ENCODE results near the gene BCDIN3D. TPM values are rescaled to one million over a fixed set of nuclear protein-coding genes. Genes with fewer than 3 reads are reported as not detected.

The BCDIN3D gene
- total RNA-seq, 1 donor from 2014 or later = 3.1 TPM

GRCh38 chr12:49797449-49797776, 45.5 kb downstream of the BCDIN3D start:
- Histone ChIP-seq H3K9ac (ENCODE audit: low read length) (no peak overlapping the region), H2AFZ (ENCODE audit: low read depth, low read length) (no peak overlapping the region), H3K4me1 (ENCODE audit: insufficient read depth, low read length) (no peaks in the 10 kb centered on the region), H3K27ac (ENCODE audit: low read depth, low read length) (no peak overlapping the region), H3K9me3 (ENCODE audit: insufficient read depth, low read depth, low read length) (no peaks in the 10 kb centered on the region), H3K79me2 (ENCODE audit: insufficient read depth, low read length) (no peaks in the 10 kb centered on the region), H4K20me1 (ENCODE audit: insufficient read depth, low read length) (peaks cover 29% of the 10 kb centered on the region), H3K4me2 (ENCODE audit: low read length) (no peak overlapping the region), H3K4me3 (ENCODE audit: insufficient read depth, low read depth, low read length) (no peak overlapping the region), H3K27me3 (ENCODE audit: insufficient read depth, low read length) (no peaks in the 10 kb centered on the region), H3K36me3 (ENCODE audit: insufficient read depth, low read length) (peaks cover 13% of the 10 kb centered on the region)
- Mint-ChIP-seq H3K36me3 (ENCODE audit: low read depth, unreplicated experiment) (peaks cover 9% of the 10 kb centered on the region), H3K4me3 (ENCODE audit: unreplicated experiment) (no peak overlapping the region), H3K9me3 (ENCODE audit: unreplicated experiment) (no peaks in the 10 kb centered on the region), H3K27me3 (ENCODE audit: low read depth, unreplicated experiment) (no peaks in the 10 kb centered on the region), H3K4me1 (ENCODE audit: low read depth, unreplicated experiment) (peaks cover 3% of the 10 kb centered on the region), H3K27ac (ENCODE audit: unreplicated experiment) (no peak overlapping the region)
- FAIRE-seq = no peak
- no peak for TF ChIP-seq EZH2 (IDR thresholded peaks at IDR 0.05; ENCODE audit: insufficient read depth, low read length)
- no peak for TF ChIP-seq CTCF (IDR thresholded peaks at IDR 0.05; ENCODE audit: insufficient read depth, low read depth, low read length)
- no peak for DNase-seq (ENCODE audit: low read depth)

- H3K4me1 ChIP-seq (ENCODE audit: insufficient read depth, low read length) = no peaks in the 10 kb centered on the region
- H3K79me2 ChIP-seq (ENCODE audit: insufficient read depth, low read length) = no peaks in the 10 kb centered on the region
- H3K4me2 ChIP-seq (ENCODE audit: low read length) = no peak overlapping the region
- Mint-ChIP-seq H3K27ac (ENCODE audit: unreplicated experiment) (no peak overlapping the region), H3K36me3 (ENCODE audit: low read depth, unreplicated experiment) (peaks cover 9% of the 10 kb centered on the region), H3K4me3 (ENCODE audit: unreplicated experiment) (no peak overlapping the region), H3K4me1 (ENCODE audit: low read depth, unreplicated experiment) (peaks cover 3% of the 10 kb centered on the region), H3K9me3 (ENCODE audit: unreplicated experiment) (no peaks in the 10 kb centered on the region), H3K27me3 (ENCODE audit: low read depth, unreplicated experiment) (no peaks in the 10 kb centered on the region)
- FAIRE-seq = no peak
- no peak overlapping the region for H3K4me3 ChIP-seq (ENCODE audit: insufficient read depth, low read depth, low read length)
- H3K9me3 ChIP-seq (ENCODE audit: insufficient read depth, low read depth, low read length) = no peaks in the 10 kb centered on the region
- no peak for DNase-seq (ENCODE audit: low read depth)
- TF ChIP-seq CTCF (IDR thresholded peaks at IDR 0.05; ENCODE audit: insufficient read depth, low read depth, low read length) (no peak), EZH2 (IDR thresholded peaks at IDR 0.05; ENCODE audit: insufficient read depth, low read length) (no peak)
- H3K27me3 ChIP-seq (ENCODE audit: insufficient read depth, low read length) = no peaks in the 10 kb centered on the region
- no peak overlapping the region for H2AFZ ChIP-seq (ENCODE audit: low read depth, low read length)
- H3K9ac ChIP-seq (ENCODE audit: low read length) = no peak overlapping the region
- peaks cover 28% of the 10 kb centered on the region for H4K20me1 ChIP-seq (ENCODE audit: insufficient read depth, low read length)
- peaks cover 13% of the 10 kb centered on the region for H3K36me3 ChIP-seq (ENCODE audit: insufficient read depth, low read length)
- H3K27ac ChIP-seq (ENCODE audit: low read depth, low read length) = no peak overlapping the region
Measured at GRCh38 chr12:49796606-49797448, 46.1 kb downstream of the BCDIN3D start.

- H4K20me1 ChIP-seq (ENCODE audit: insufficient read depth, low read length) = peaks cover 21% of the 10 kb centered on the region
- no peak overlapping the region for H3K9ac ChIP-seq (ENCODE audit: low read length)
- Mint-ChIP-seq H3K36me3 (ENCODE audit: low read depth, unreplicated experiment) (peaks cover 9% of the 10 kb centered on the region), H3K27me3 (ENCODE audit: low read depth, unreplicated experiment) (no peaks in the 10 kb centered on the region), H3K27ac (ENCODE audit: unreplicated experiment) (no peak overlapping the region), H3K4me3 (ENCODE audit: unreplicated experiment) (no peak overlapping the region), H3K9me3 (ENCODE audit: unreplicated experiment) (no peaks in the 10 kb centered on the region), H3K4me1 (ENCODE audit: low read depth, unreplicated experiment) (peaks cover 3% of the 10 kb centered on the region)
- no peaks in the 10 kb centered on the region for H3K27me3 ChIP-seq (ENCODE audit: insufficient read depth, low read length)
- no peaks in the 10 kb centered on the region for H3K9me3 ChIP-seq (ENCODE audit: insufficient read depth, low read depth, low read length)
- H3K4me1 ChIP-seq (ENCODE audit: insufficient read depth, low read length) = no peaks in the 10 kb centered on the region
- H3K4me2 ChIP-seq (ENCODE audit: low read length) = no peak overlapping the region
- FAIRE-seq = no peak
- H3K4me3 ChIP-seq (ENCODE audit: insufficient read depth, low read depth, low read length) = no peak overlapping the region
- no peak for DNase-seq (ENCODE audit: low read depth)
- H3K27ac ChIP-seq (ENCODE audit: low read depth, low read length) = no peak overlapping the region
- no peaks in the 10 kb centered on the region for H3K79me2 ChIP-seq (ENCODE audit: insufficient read depth, low read length)
- TF ChIP-seq CTCF (IDR thresholded peaks at IDR 0.05; ENCODE audit: insufficient read depth, low read depth, low read length) = no peak
- TF ChIP-seq EZH2 (IDR thresholded peaks at IDR 0.05; ENCODE audit: insufficient read depth, low read length) = no peak
- peaks cover 16% of the 10 kb centered on the region for H3K36me3 ChIP-seq (ENCODE audit: insufficient read depth, low read length)
- no peak overlapping the region for H2AFZ ChIP-seq (ENCODE audit: low read depth, low read length)
Measured at GRCh38 chr12:49796155-49796554, 46.8 kb downstream of the BCDIN3D start.

All from astrocyte (in vitro differentiated cells and primary cell).